Neural progenitor cell (in vitro differentiated cells): Measurements from ENCODE around the gene GABBR2.

Source experiments
- EZH2 ChIP-seq: fragments of 200-600 bp; sonication (generic); IDR thresholded peaks from 2 replicates; pipeline ENCODE4 v1.6.1; 2017; ENCODE audit warnings: antibody characterized with exemption, mild to moderate bottlenecking, moderate library complexity
- TF ChIP-seq, protein P1 (sequence below): fragments of 200-600 bp; sonication (generic); IDR thresholded peaks from 2 replicates; pipeline ENCODE4 v1.5.1; 2017; ENCODE audit warnings: antibody characterized with exemption, mild to moderate bottlenecking

DNA sequence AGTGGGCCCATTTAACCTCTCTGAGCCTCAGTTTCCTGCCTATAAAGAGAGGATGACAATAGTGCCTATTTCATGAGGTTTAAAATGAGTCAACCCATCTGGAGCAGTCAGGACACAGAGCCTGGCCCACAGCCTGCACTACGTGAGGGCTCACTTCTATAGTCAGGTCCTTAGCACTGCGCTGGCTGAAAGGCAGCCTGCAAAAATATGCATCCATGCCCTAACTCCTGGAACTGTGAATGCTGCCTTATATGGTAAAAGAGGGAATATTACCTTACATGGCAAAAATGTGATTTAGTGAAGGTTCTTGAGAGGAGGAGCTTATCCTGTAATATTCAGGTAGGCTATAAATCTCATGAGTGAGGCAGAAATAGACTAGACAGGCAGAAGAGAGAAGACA is 98.5 kb downstream of the GABBR2 start:
- TF ChIP-seq, protein P1, sequence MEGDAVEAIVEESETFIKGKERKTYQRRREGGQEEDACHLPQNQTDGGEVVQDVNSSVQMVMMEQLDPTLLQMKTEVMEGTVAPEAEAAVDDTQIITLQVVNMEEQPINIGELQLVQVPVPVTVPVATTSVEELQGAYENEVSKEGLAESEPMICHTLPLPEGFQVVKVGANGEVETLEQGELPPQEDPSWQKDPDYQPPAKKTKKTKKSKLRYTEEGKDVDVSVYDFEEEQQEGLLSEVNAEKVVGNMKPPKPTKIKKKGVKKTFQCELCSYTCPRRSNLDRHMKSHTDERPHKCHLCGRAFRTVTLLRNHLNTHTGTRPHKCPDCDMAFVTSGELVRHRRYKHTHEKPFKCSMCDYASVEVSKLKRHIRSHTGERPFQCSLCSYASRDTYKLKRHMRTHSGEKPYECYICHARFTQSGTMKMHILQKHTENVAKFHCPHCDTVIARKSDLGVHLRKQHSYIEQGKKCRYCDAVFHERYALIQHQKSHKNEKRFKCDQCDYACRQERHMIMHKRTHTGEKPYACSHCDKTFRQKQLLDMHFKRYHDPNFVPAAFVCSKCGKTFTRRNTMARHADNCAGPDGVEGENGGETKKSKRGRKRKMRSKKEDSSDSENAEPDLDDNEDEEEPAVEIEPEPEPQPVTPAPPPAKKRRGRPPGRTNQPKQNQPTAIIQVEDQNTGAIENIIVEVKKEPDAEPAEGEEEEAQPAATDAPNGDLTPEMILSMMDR: no peak
- TF ChIP-seq EZH2: no peak
